CD14-positive monocyte (primary cell): Measurements from ENCODE around the gene WNT3. TPM values are rescaled to one million over a fixed set of nuclear protein-coding genes. Genes with fewer than 3 reads are reported as not detected.
"Not testable (repeated sequence)": the region's sequence is repeated elsewhere in the genome, so short reads cannot be mapped to it uniquely, and the experiment has no call there.

Experiments
- DNase-seq, 3 donors: peaks; one replicate each; pipeline ENCODE4 v3.0.0-alpha.2; 2011 to 2022
- H2AFZ ChIP-seq: 2 replicates; pipeline ENCODE4 v1.6.0; 2012; ENCODE audit warnings: mild to moderate bottlenecking, low read depth, low read length, inconsistent platforms; ENCODE audit not compliant: insufficient read depth, poor library complexity, severe bottlenecking
- H3K27ac ChIP-seq, 2 donors: 1 replicate in 1 of 2; 2 replicates in 1 of 2; pipeline ENCODE4 v1.5.1; 2012 to 2013; ENCODE audit warnings: low read length in 2 of 2, control low read depth in 1 of 2, inconsistent platforms in 1 of 2, low read depth in 1 of 2, mild to moderate bottlenecking in 1 of 2
- H3K27me3 ChIP-seq, 2 donors: one replicate each; pipeline versions ENCODE4 v1.6.0 to v1.6.1; 2011 to 2013; ENCODE audit warnings: low read length in 2 of 2; ENCODE audit not compliant: control insufficient read depth in 2 of 2, insufficient read depth in 2 of 2
- H3K36me3 ChIP-seq, 2 donors: replicated peaks in 1 of 2; 1 replicate in 1 of 2; 2 replicates in 1 of 2; pipeline versions ENCODE4 v1.5.1 to v1.6.1; 2012 to 2013; ENCODE audit warnings: low read length in 2 of 2, control low read depth in 1 of 2, inconsistent platforms in 1 of 2, mild to moderate bottlenecking in 1 of 2; ENCODE audit not compliant: insufficient read depth in 2 of 2, control insufficient read depth in 1 of 2
- H3K4me1 ChIP-seq, 2 donors: 1 replicate in 1 of 2; 2 replicates in 1 of 2; pipeline versions ENCODE4 v1.5.1 to v1.6.1; 2012 to 2013; ENCODE audit warnings: low read length in 2 of 2, control low read depth in 1 of 2, inconsistent platforms in 1 of 2, mild to moderate bottlenecking in 1 of 2, moderate library complexity in 1 of 2; ENCODE audit not compliant: insufficient read depth in 2 of 2, control insufficient read depth in 1 of 2
- H3K4me2 ChIP-seq: replicated peaks from 2 replicates; pipeline ENCODE3; 2012; ENCODE audit warnings: low read length, moderate library complexity, mild to moderate bottlenecking; ENCODE audit not compliant: poor library complexity, severe bottlenecking; ENCODE audit errors: extremely low read depth
- H3K4me3 ChIP-seq, 3 experiments: fragments of 200-600 bp in 1 of 3; sonication (generic) in 1 of 3; replicated peaks in 1 of 3; 1 replicate in 2 of 3; 2 replicates in 1 of 3; pipeline ENCODE4 v1.5.1; 2011 to 2013; ENCODE audit warnings: low read length in 3 of 3, mild to moderate bottlenecking in 3 of 3, control low read depth in 2 of 3, low read depth in 2 of 3, inconsistent platforms in 1 of 3, moderate library complexity in 1 of 3
- H3K79me2 ChIP-seq: 2 replicates; pipeline ENCODE4 v1.6.0; 2012; ENCODE audit warnings: mild to moderate bottlenecking, control low read depth, inconsistent platforms, low read length, moderate library complexity; ENCODE audit not compliant: insufficient read depth
- H3K9ac ChIP-seq: 2 replicates; pipeline ENCODE4 v1.6.0; 2017; ENCODE audit warnings: low read length, mild to moderate bottlenecking; ENCODE audit not compliant: insufficient read depth, poor library complexity, severe bottlenecking
- H3K9me3 ChIP-seq, 2 donors: replicated peaks in 1 of 2; 1 replicate in 1 of 2; 2 replicates in 1 of 2; pipeline versions ENCODE4 v1.5.1 to v1.6.1; 2012 to 2013; ENCODE audit warnings: low read length in 2 of 2, control low read depth in 1 of 2; ENCODE audit not compliant: control insufficient read depth in 1 of 2, insufficient read depth in 1 of 2
- H4K20me1 ChIP-seq: 2 replicates; pipeline ENCODE4 v1.6.0; 2012; ENCODE audit warnings: mild to moderate bottlenecking, low read length, control low read depth, moderate library complexity; ENCODE audit not compliant: insufficient read depth
- H3K27ac Mint-ChIP-seq, 7 donors: one replicate each; pipeline ENCODE4 v1.8.0; 2020; ENCODE audit warnings: mild to moderate bottlenecking in 7 of 7, mixed read lengths in 7 of 7, moderate library complexity in 6 of 7, inconsistent platforms in 2 of 7
- H3K27me3 Mint-ChIP-seq, 3 donors: one replicate each; pipeline ENCODE4 v1.8.0; 2021 to 2022; ENCODE audit warnings: low read depth in 3 of 3, mild to moderate bottlenecking in 3 of 3, mixed read lengths in 3 of 3, moderate library complexity in 3 of 3, inconsistent platforms in 1 of 3
- H3K36me3 Mint-ChIP-seq, 2 donors: one replicate each; pipeline ENCODE4 v1.8.0; 2020; ENCODE audit warnings: mixed read lengths in 2 of 2, inconsistent platforms in 1 of 2, mild to moderate bottlenecking in 1 of 2
- H3K4me1 Mint-ChIP-seq: one replicate; pipeline ENCODE4 v1.8.0; 2020; ENCODE audit warnings: mild to moderate bottlenecking, mixed read lengths
- H3K4me3 Mint-ChIP-seq, 2 donors: one replicate each; pipeline ENCODE4 v1.8.0; 2020; ENCODE audit warnings: mild to moderate bottlenecking in 2 of 2, mixed read lengths in 2 of 2, moderate library complexity in 1 of 2
- H3K9me3 Mint-ChIP-seq, 7 donors: one replicate each; pipeline ENCODE4 v1.8.0; 2020 to 2022; ENCODE audit warnings: mixed read lengths in 7 of 7, mild to moderate bottlenecking in 6 of 7, moderate library complexity in 6 of 7, inconsistent platforms in 2 of 7
- WGBS: methylation state at CpG from one replicate; pipeline ENCODE4 v1.1.5; 2013; ENCODE audit warnings: missing lambda C conversion rate; ENCODE audit not compliant: insufficient coverage; 5-methylcytosine and 5-hydroxymethylcytosine counted together
- intact Hi-C, 2 donors: fragments of 100-400 bp; cut with micrococcal nuclease; formaldehyde crosslinking; loops; one replicate each; pipeline versions ENCODE4 v1.15.0 to v1.15.1; 2023
- polyA plus RNA-seq, 3 donors: library from polyadenylated mRNA; depleted of rRNA in 1 of 3; unstranded in 2 of 3; stranded (reverse) in 1 of 3; fragments of 300-500 nt in 2 of 3; fragments of >200 nt in 1 of 3; fragmentation: Illumina TruSeq in 2 of 3; gene quantifications; 1 replicate in 2 of 3; 2 replicates in 1 of 3; pipeline ENCODE4 v1.2.3, GENCODE V29; 2012 to 2021
- TF ChIP-seq, protein P1 (sequence below): fragments of 200-600 bp; IDR thresholded peaks from one replicate; pipeline ENCODE4 v1.8.0; 2022; ENCODE audit warnings: antibody characterized with exemption, mild to moderate bottlenecking

Gene WNT3
- polyA plus RNA-seq, 3 donors = 0.01 TPM; not detected in 2

- Histone ChIP-seq H3K9me3 (peaks cover 0 to 16% of the 10 kb centered on the region in 2 donors), H3K9ac (no peak overlapping the region), H2AFZ (peak overlapping the region; percentile 21), H4K20me1 (no peaks in the 10 kb centered on the region), H3K79me2 (no peaks in the 10 kb centered on the region), H3K4me3 (peak overlapping the region in 1 of 3 experiments; percentile 30), H3K36me3 (no peaks in the 10 kb centered on the region), H3K4me1 (peaks cover 16 to 22% of the 10 kb centered on the region in 2 donors), H3K4me2 (peak overlapping the region; percentile 42), H3K27me3 (peaks cover 29 to 60% of the 10 kb centered on the region in 2 donors), H3K27ac (no peak overlapping the region)
- 11% methylated on average over 54 of the region's 56 CpGs for WGBS
- Mint-ChIP-seq H3K27me3 (peaks cover 64 to 70% (median 67%) of the 10 kb centered on the region in 3 donors), H3K36me3 (no peaks in the 10 kb centered on the region), H3K27ac (no peak overlapping the region), H3K4me1 (peaks cover 19% of the 10 kb centered on the region), H3K4me3 (peak overlapping the region in 1 of 2 donors; percentile 80), H3K9me3 (peaks cover 0 to 12% (median 7%) of the 10 kb centered on the region in 7 donors)
- intact Hi-C loops = no loop called here
- DNase-seq = no peak
- TF ChIP-seq, protein P1, sequence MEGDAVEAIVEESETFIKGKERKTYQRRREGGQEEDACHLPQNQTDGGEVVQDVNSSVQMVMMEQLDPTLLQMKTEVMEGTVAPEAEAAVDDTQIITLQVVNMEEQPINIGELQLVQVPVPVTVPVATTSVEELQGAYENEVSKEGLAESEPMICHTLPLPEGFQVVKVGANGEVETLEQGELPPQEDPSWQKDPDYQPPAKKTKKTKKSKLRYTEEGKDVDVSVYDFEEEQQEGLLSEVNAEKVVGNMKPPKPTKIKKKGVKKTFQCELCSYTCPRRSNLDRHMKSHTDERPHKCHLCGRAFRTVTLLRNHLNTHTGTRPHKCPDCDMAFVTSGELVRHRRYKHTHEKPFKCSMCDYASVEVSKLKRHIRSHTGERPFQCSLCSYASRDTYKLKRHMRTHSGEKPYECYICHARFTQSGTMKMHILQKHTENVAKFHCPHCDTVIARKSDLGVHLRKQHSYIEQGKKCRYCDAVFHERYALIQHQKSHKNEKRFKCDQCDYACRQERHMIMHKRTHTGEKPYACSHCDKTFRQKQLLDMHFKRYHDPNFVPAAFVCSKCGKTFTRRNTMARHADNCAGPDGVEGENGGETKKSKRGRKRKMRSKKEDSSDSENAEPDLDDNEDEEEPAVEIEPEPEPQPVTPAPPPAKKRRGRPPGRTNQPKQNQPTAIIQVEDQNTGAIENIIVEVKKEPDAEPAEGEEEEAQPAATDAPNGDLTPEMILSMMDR = no peak
Observed at GRCh38 chr17:46769531-46770438, 48.7 kb downstream of the WNT3 start.

DNA sequence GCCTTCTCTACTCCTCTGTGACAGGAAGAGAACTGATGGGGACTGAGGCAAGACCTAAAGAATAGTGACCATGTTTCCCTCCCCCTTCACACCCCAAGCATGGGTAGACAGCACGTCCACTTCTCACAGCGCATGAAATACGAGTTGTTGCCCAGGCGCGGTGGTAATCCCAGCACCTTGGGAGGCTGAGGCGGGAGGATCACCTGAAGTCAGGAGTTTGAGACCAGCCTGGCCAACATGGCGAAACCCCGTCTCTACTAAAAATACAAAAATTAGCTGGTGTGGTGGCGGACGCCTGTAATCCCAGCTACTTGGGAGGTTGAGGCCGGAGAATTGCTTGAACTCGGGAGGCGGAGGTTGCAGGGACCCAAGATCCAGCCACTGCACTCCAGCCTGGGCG, 49.6 kb downstream of the WNT3 start:
- Histone ChIP-seq H3K27me3 (peaks cover 25 to 51% of the 10 kb centered on the region in 2 donors), H3K9me3 (peaks cover 0 to 16% of the 10 kb centered on the region in 2 donors), H3K4me1 (peaks cover 16 to 22% of the 10 kb centered on the region in 2 donors)
- H3K4me2 ChIP-seq, H3K27ac ChIP-seq, H3K36me3 Mint-ChIP-seq, H3K79me2 ChIP-seq, DNase-seq, H2AFZ ChIP-seq, H3K4me3 ChIP-seq, H3K9ac ChIP-seq, intact Hi-C loops, H4K20me1 ChIP-seq, H3K27ac Mint-ChIP-seq, H3K36me3 ChIP-seq: not testable (repeated sequence)
- peaks cover 0 to 12% (median 7%) of the 10 kb centered on the region in 7 donors for H3K9me3 Mint-ChIP-seq
- 100% methylated on average over 5 of the region's 14 CpGs for WGBS
- peaks cover 56 to 61% (median 59%) of the 10 kb centered on the region in 3 donors for H3K27me3 Mint-ChIP-seq
- peak overlapping the region; percentile 37 to 80 for H3K4me3 Mint-ChIP-seq
- H3K4me1 Mint-ChIP-seq = peaks cover 19% of the 10 kb centered on the region
